Right ventricle myocardium inferior (tissue), 1 donor: ENCODE measurements around the gene COL4A2. TPM values are rescaled to one million over a fixed set of nuclear protein-coding genes. Genes with fewer than 3 reads are reported as not detected.
"Not testable (repeated sequence)": the region's sequence is repeated elsewhere in the genome, so short reads cannot be mapped to it uniquely, and the experiment has no call there.

ENCODE experiments used
- ATAC-seq: fragments of 200-7000 bp; cut with Tn5 transposase; one replicate; pipeline ENCODE4 v1.9.1; 2020; ENCODE audit warnings: mild to moderate bottlenecking, moderate library complexity
- DNase-seq: peaks from one replicate; pipeline ENCODE4 v3.0.0; 2021; ENCODE audit errors: missing footprints
- intact Hi-C: fragments of 100-400 bp; cut with DNase I; formaldehyde crosslinking; loops from one replicate; pipeline ENCODE4 v1.11.0; 2022
- total RNA-seq: library from RNA; stranded (reverse); fragmentation: NEBNext Ultra II Directional; extraction: Animal tissue kit (Norgen Biotek cat#: 25700); gene quantifications from one replicate; pipeline ENCODE4 v1.2.1, GENCODE V29; 2021
- donor health status: DM: no; HTN: yes; CAD: no; lungs with severe emphysema.

Gene COL4A2
- total RNA-seq, 1 donor from 2014 or later = 126 TPM

GRCh38 chr13:110447801-110448200 lies 140.7 kb downstream of the COL4A2 start:
- ATAC-seq = no peak
- DNase-seq = no peak
- intact Hi-C loops = no loop called here

- ATAC-seq = no peak
- intact Hi-C loops = no loop called here
- no peak for DNase-seq
Measured at GRCh38 chr13:110448230-110448629, 141.1 kb downstream of the COL4A2 start.

- intact Hi-C loops = no loop called here
- ATAC-seq = no peak
- DNase-seq = no peak
Measured at GRCh38 chr13:110448677-110449076, 141.6 kb downstream of the COL4A2 start.

- intact Hi-C loops = no loop called here
- ATAC-seq (no peak), DNase-seq (no peak)
Measured at GRCh38 chr13:110449219-110450015, 142.3 kb downstream of the COL4A2 start.

GRCh38 chr13:110450016-110450900 lies 143.2 kb downstream of the COL4A2 start:
- intact Hi-C loops = no loop called here
- ATAC-seq (peak; percentile 9), DNase-seq (no peak)

- intact Hi-C loops = no loop called here
- no peak for ATAC-seq
- no peak for DNase-seq
Measured at GRCh38 chr13:110450941-110451730, 144.1 kb downstream of the COL4A2 start.

- intact Hi-C loops, DNase-seq, ATAC-seq: not testable (repeated sequence)
Measured at GRCh38 chr13:110453091-110453490, 146.0 kb downstream of the COL4A2 start.

- ATAC-seq (no peak), DNase-seq (no peak)
- intact Hi-C loops = loop anchor here (2.0 kb wide), 1 partner anchor 109 kb away; no protein-coding TSS in a partner anchor
Measured at GRCh38 chr13:110453797-110454196, 146.7 kb downstream of the COL4A2 start.

- ATAC-seq = no peak
- intact Hi-C loops = loop anchor here (2.0 kb wide), 1 partner anchor 108 kb away; no protein-coding TSS in a partner anchor
- DNase-seq = no peak
Measured at GRCh38 chr13:110454227-110454859, 147.3 kb downstream of the COL4A2 start.

- intact Hi-C loops = loop anchor here (2.0 to 5.0 kb wide), 2 partner anchors 52 to 108 kb away; no protein-coding TSS in a partner anchor
- DNase-seq = no peak
- ATAC-seq = peak; percentile 38
Measured at GRCh38 chr13:110454956-110455355, 147.9 kb downstream of the COL4A2 start.

- DNase-seq (no peak), ATAC-seq (peak; percentile 11)
- intact Hi-C loops = loop anchor here (2.0 to 5.0 kb wide), 2 partner anchors 52 to 107 kb away; no protein-coding TSS in a partner anchor
Measured at GRCh38 chr13:110455444-110455843, 148.4 kb downstream of the COL4A2 start.

- peak; percentile 82 for ATAC-seq
- DNase-seq = peak; percentile 86
- intact Hi-C loops = loop anchor here (2.0 to 5.0 kb wide), 2 partner anchors 51 to 107 kb away; no protein-coding TSS in a partner anchor
Measured at GRCh38 chr13:110455941-110456340, 148.9 kb downstream of the COL4A2 start.

GRCh38 chr13:110456550-110456949 lies 149.5 kb downstream of the COL4A2 start:
- DNase-seq = no peak
- no peak for ATAC-seq
- intact Hi-C loops = loop anchor here (5.0 kb wide), 1 partner anchor 51 kb away; no protein-coding TSS in a partner anchor

GRCh38 chr13:110457361-110457760 lies 150.3 kb downstream of the COL4A2 start:
- ATAC-seq = no peak
- DNase-seq = no peak
- intact Hi-C loops = loop anchor here (5.0 kb wide), 1 partner anchor 50 kb away; no protein-coding TSS in a partner anchor

- no peak for ATAC-seq
- intact Hi-C loops = loop anchor here (5.0 kb wide), 1 partner anchor 49 kb away; no protein-coding TSS in a partner anchor
- no peak for DNase-seq
Measured at GRCh38 chr13:110458017-110458416, 150.9 kb downstream of the COL4A2 start.

GRCh38 chr13:110458594-110459365 lies 151.7 kb downstream of the COL4A2 start:
- intact Hi-C loops = loop anchor here (5.0 kb wide), 1 partner anchor 49 kb away; no protein-coding TSS in a partner anchor
- DNase-seq (no peak), ATAC-seq (no peak)

- ATAC-seq (no peak), DNase-seq (no peak)
- intact Hi-C loops = no loop called here
Measured at GRCh38 chr13:110462091-110462490, 155.0 kb downstream of the COL4A2 start.
